ENCODE results near the gene DNAJB14.

- no peak for TF ChIP-seq CTCF (IDR thresholded peaks at IDR 0.05; ENCODE audit: insufficient read depth, low read depth, low read length)
- no peak for TF ChIP-seq EZH2 (IDR thresholded peaks at IDR 0.05; ENCODE audit: insufficient read depth, low read length)
Measured at GRCh38 chr4:99968330-99968729, 21.9 kb upstream of the DNAJB14 start.

All from astrocyte (in vitro differentiated cells and primary cell).